Tibial artery (tissue), 4 donors: ENCODE data around the gene SLIT3.
A peak's percentile ranks its signal among the peaks of the same experiment; 100 is the strongest.

Source experiments
- DNase-seq, 2 donors: peaks; one replicate each; pipeline ENCODE4 v3.0.0-alpha.2; 2019
- H3K27ac ChIP-seq, 2 donors: fragments of 200-600 bp; sonication (generic) in 1 of 2; 1 replicate in 1 of 2; 2 replicates in 1 of 2; pipeline ENCODE4 v1.5.1; 2018 to 2019; ENCODE audit warnings: mild to moderate bottlenecking in 1 of 2
- H3K27me3 ChIP-seq, 2 donors: fragments of 200-600 bp; sonication (generic) in 1 of 2; one replicate each; pipeline versions ENCODE4 v1.5.1 to v1.6.0; 2016 to 2019
- H3K36me3 ChIP-seq, 3 donors: fragments of 200-600 bp; sonication (generic) in 2 of 3; one replicate each; pipeline ENCODE4 v1.5.1; 2016 to 2019; ENCODE audit warnings: mild to moderate bottlenecking in 2 of 3
- H3K4me1 ChIP-seq, 4 donors: fragments of 200-600 bp; sonication (generic) in 2 of 4; 1 replicate in 3 of 4; 2 replicates in 1 of 4; pipeline ENCODE4 v1.5.1; 2016 to 2019
- H3K4me3 ChIP-seq, 2 donors: fragments of 200-600 bp; sonication (generic) in 1 of 2; 1 replicate in 1 of 2; 2 replicates in 1 of 2; pipeline ENCODE4 v1.5.1; 2018 to 2019; ENCODE audit warnings: mild to moderate bottlenecking in 2 of 2
- H3K9me3 ChIP-seq, 3 donors: fragments of 200-600 bp; sonication (generic) in 1 of 3; one replicate each; pipeline ENCODE4 v1.5.1; 2016 to 2019
- CTCF ChIP-seq, 2 experiments: fragments of 200-600 bp in 1 of 2; fragments of 450-650 bp in 1 of 2; IDR thresholded peaks; one replicate each; pipeline ENCODE4 v1.5.1; 2017 to 2019; ENCODE audit warnings: antibody characterized with exemption in 2 of 2, mild to moderate bottlenecking in 1 of 2, moderate library complexity in 1 of 2
- intact Hi-C: fragments of 100-400 bp; cut with DNase I; formaldehyde crosslinking; loops from one replicate; pipeline ENCODE4 v1.15.0; 2023; ENCODE audit warnings: low total_unique reads

The SLIT3 gene

GRCh38 chr5:168859471-168859870 lies 441.5 kb downstream of the SLIT3 start:
- Histone ChIP-seq H3K27ac (no peak overlapping the region), H3K9me3 (no peaks in the 10 kb centered on the region), H3K4me1 (no peaks in the 10 kb centered on the region), H3K27me3 (no peaks in the 10 kb centered on the region), H3K4me3 (no peak overlapping the region), H3K36me3 (no peaks in the 10 kb centered on the region)
- DNase-seq, result no peak
- TF ChIP-seq CTCF (IDR thresholded peaks at IDR 0.05), result no peak
- intact Hi-C loops, result no loop called here

GRCh38 chr5:168858994-168859393 lies 441.9 kb downstream of the SLIT3 start:
- H3K4me1 ChIP-seq, result no peaks in the 10 kb centered on the region
- DNase-seq, result no peak
- no peaks in the 10 kb centered on the region for H3K27me3 ChIP-seq
- H3K4me3 ChIP-seq, result no peak overlapping the region
- intact Hi-C loops, result no loop called here
- no peaks in the 10 kb centered on the region for H3K36me3 ChIP-seq
- no peak overlapping the region for H3K27ac ChIP-seq
- H3K9me3 ChIP-seq, result no peaks in the 10 kb centered on the region
- no peak for TF ChIP-seq CTCF (IDR thresholded peaks at IDR 0.05)

GRCh38 chr5:168858371-168858770 lies 442.6 kb downstream of the SLIT3 start:
- no peaks in the 10 kb centered on the region for H3K9me3 ChIP-seq
- no peak for TF ChIP-seq CTCF (IDR thresholded peaks at IDR 0.05)
- intact Hi-C loops, result no loop called here
- no peaks in the 10 kb centered on the region for H3K27me3 ChIP-seq
- H3K4me3 ChIP-seq, result no peak overlapping the region
- H3K27ac ChIP-seq, result no peak overlapping the region
- no peaks in the 10 kb centered on the region for H3K36me3 ChIP-seq
- DNase-seq, result no peak
- no peaks in the 10 kb centered on the region for H3K4me1 ChIP-seq

GRCh38 chr5:168853972-168854371 lies 447.0 kb downstream of the SLIT3 start:
- Histone ChIP-seq H3K4me1 (peaks cover 0 to 12% (median 7%) of the 10 kb centered on the region in 4 donors), H3K36me3 (no peaks in the 10 kb centered on the region), H3K9me3 (no peaks in the 10 kb centered on the region), H3K27me3 (no peaks in the 10 kb centered on the region), H3K4me3 (no peak overlapping the region), H3K27ac (no peak overlapping the region)
- DNase-seq, result no peak
- intact Hi-C loops, result no loop called here
- TF ChIP-seq CTCF (IDR thresholded peaks at IDR 0.05), result no peak

- TF ChIP-seq CTCF (IDR thresholded peaks at IDR 0.05), result no peak
- Histone ChIP-seq H3K27ac (no peak overlapping the region), H3K4me1 (peaks cover 0 to 12% (median 7%) of the 10 kb centered on the region in 4 donors), H3K9me3 (no peaks in the 10 kb centered on the region), H3K4me3 (peak overlapping the region in 1 of 2 donors; percentile 8), H3K36me3 (no peaks in the 10 kb centered on the region), H3K27me3 (no peaks in the 10 kb centered on the region)
- DNase-seq, result no peak
- intact Hi-C loops, result no loop called here
Measured at GRCh38 chr5:168852329-168852728, 448.6 kb downstream of the SLIT3 start.

GRCh38 chr5:168851902-168852321 lies 449.0 kb downstream of the SLIT3 start:
- Histone ChIP-seq H3K27ac (no peak overlapping the region), H3K4me1 (peaks cover 0 to 12% (median 7%) of the 10 kb centered on the region in 4 donors), H3K36me3 (no peaks in the 10 kb centered on the region), H3K27me3 (no peaks in the 10 kb centered on the region), H3K9me3 (no peaks in the 10 kb centered on the region), H3K4me3 (peak overlapping the region in 1 of 2 donors; percentile 8)
- DNase-seq, result no peak
- TF ChIP-seq CTCF (IDR thresholded peaks at IDR 0.05), result no peak
- intact Hi-C loops, result no loop called here
